Measurements from ENCODE around the gene NMNAT1. TPM values are rescaled to one million over a fixed set of nuclear protein-coding genes. Genes with fewer than 3 reads are reported as not detected.
A peak's percentile ranks its signal among the peaks of the same experiment; 100 is the strongest.

The NMNAT1 gene
- total RNA-seq, 6 experiments from 2014 or later: 5.3 to 8.8 (median 7.6) TPM

- no peaks in the 10 kb centered on the region for H3K36me3 ChIP-seq
- ATAC-seq (peak; percentile 17 to 75 (median 62)), DNase-seq (peak in 2 of 3 donors; percentile 63 to 78)
- H3K27me3 ChIP-seq: no peaks in the 10 kb centered on the region
- no peaks in the 10 kb centered on the region for H3K9me3 ChIP-seq
- H3K4me3 ChIP-seq: peak overlapping the region in 2 of 3 donors; percentile 36 to 43
- no peak for TF ChIP-seq POLR2A (IDR thresholded peaks at IDR 0.05)
- no peak for TF ChIP-seq CTCF (IDR thresholded peaks at IDR 0.05)
- 20% methylated on average over 1 of the region's 9 CpGs for WGBS (ENCODE audit: insufficient coverage, low coverage, low lambda C conversion rate, missing lambda C conversion rate)
- intact Hi-C loops (cut with DNase I): no loop called here
- peaks cover 0 to 30% (median 14%) of the 10 kb centered on the region in 4 donors for H3K4me1 ChIP-seq
- H3K27ac ChIP-seq: peak overlapping the region; percentile 20 to 73 (median 65)
Measured at GRCh38 chr1:9901148-9902059, 41.9 kb upstream of the NMNAT1 start.

GRCh38 chr1:9902060-9902452 lies 41.2 kb upstream of the NMNAT1 start:
- TF ChIP-seq CTCF (IDR thresholded peaks at IDR 0.05) (no peak), POLR2A (IDR thresholded peaks at IDR 0.05) (no peak)
- Histone ChIP-seq H3K4me1 (peaks cover 0 to 30% (median 14%) of the 10 kb centered on the region in 4 donors), H3K9me3 (no peaks in the 10 kb centered on the region), H3K27me3 (no peaks in the 10 kb centered on the region), H3K27ac (peak overlapping the region in 1 of 3 donors; percentile 45), H3K36me3 (no peaks in the 10 kb centered on the region), H3K4me3 (no peak overlapping the region)
- WGBS (ENCODE audit: insufficient coverage, low coverage, low lambda C conversion rate, missing lambda C conversion rate): 62% methylated on average over 6 of the region's 6 CpGs
- ATAC-seq (peak in 2 of 4 donors; percentile 11 to 31), DNase-seq (no peak)
- intact Hi-C loops (cut with DNase I): no loop called here

GRCh38 chr1:9903801-9904527 lies 39.3 kb upstream of the NMNAT1 start:
- no peak overlapping the region for H3K27ac ChIP-seq
- no peaks in the 10 kb centered on the region for H3K36me3 ChIP-seq
- no peaks in the 10 kb centered on the region for H3K27me3 ChIP-seq
- intact Hi-C loops (cut with DNase I): no loop called here
- no peak overlapping the region for H3K4me3 ChIP-seq
- DNase-seq (no peak), ATAC-seq (no peak)
- H3K4me1 ChIP-seq: peaks cover 0 to 32% (median 15%) of the 10 kb centered on the region in 4 donors
- 77% methylated on average over 7 of the region's 9 CpGs for WGBS (ENCODE audit: insufficient coverage, low coverage, low lambda C conversion rate, missing lambda C conversion rate)
- TF ChIP-seq POLR2A (IDR thresholded peaks at IDR 0.05) (no peak), CTCF (IDR thresholded peaks at IDR 0.05) (no peak)
- H3K9me3 ChIP-seq: no peaks in the 10 kb centered on the region

- no peak overlapping the region for H3K4me3 ChIP-seq
- no peaks in the 10 kb centered on the region for H3K27me3 ChIP-seq
- ATAC-seq: no peak
- DNase-seq: no peak
- no peak for TF ChIP-seq POLR2A (IDR thresholded peaks at IDR 0.05)
- no peak for TF ChIP-seq CTCF (IDR thresholded peaks at IDR 0.05)
- intact Hi-C loops (cut with DNase I): no loop called here
- H3K27ac ChIP-seq: no peak overlapping the region
- H3K9me3 ChIP-seq: no peaks in the 10 kb centered on the region
- WGBS (ENCODE audit: insufficient coverage, low coverage, low lambda C conversion rate, missing lambda C conversion rate): 85% methylated on average over 3 of the region's 3 CpGs
- no peaks in the 10 kb centered on the region for H3K36me3 ChIP-seq
- H3K4me1 ChIP-seq: peaks cover 0 to 37% (median 17%) of the 10 kb centered on the region in 4 donors
Measured at GRCh38 chr1:9904596-9904995, 38.7 kb upstream of the NMNAT1 start.

Measured in right lobe of liver (tissue), 6 donors.